H1 (cell line): ENCODE data around the gene ZNF423. TPM values are rescaled to one million over a fixed set of nuclear protein-coding genes. Genes with fewer than 3 reads are reported as not detected.
A peak's percentile ranks its signal among the peaks of the same experiment; 100 is the strongest.

Experiments used
- CTCF ChIA-PET: fragments of 300-600 bp; sonication (Branson Sonifier 250); formaldehyde crosslinking; loops from one replicate; lab custom pipeline; 2021; ENCODE audit not compliant: partially characterized antibody; lab: Charles Lee
- POLR2A ChIA-PET: fragments of 300-600 bp; sonication (Branson Sonifier 250); formaldehyde crosslinking; loops from one replicate; lab custom pipeline; 2021; ENCODE audit warnings: inconsistent platforms; ENCODE audit not compliant: partially characterized antibody; lab: Charles Lee
- DNase-seq, 2 experiments: peaks; one replicate each; pipeline versions ENCODE4 v3.0.0 to v3.0.0-alpha.2; 2010 to 2022; ENCODE audit warnings: low spot score in 2 of 2, low read depth in 1 of 2, mixed read lengths in 1 of 2
- FAIRE-seq: peaks from 2 replicates; lab custom pipeline; 2011; peaks lifted over from hg19 to GRCh38; lab: Jason Lieb, UNC
- H2AFZ ChIP-seq: 2 replicates; pipeline ENCODE4 v1.8.1; 2012; ENCODE audit warnings: low read length, inconsistent platforms
- H2AK5ac ChIP-seq: 2 replicates; pipeline ENCODE4 v1.6.1; 2013; ENCODE audit warnings: low read depth, low read length
- H2BK120ac ChIP-seq: replicated peaks from 2 replicates; pipeline ENCODE3; 2013; ENCODE audit warnings: low read depth, low read length, inconsistent platforms
- H2BK12ac ChIP-seq: 2 replicates; pipeline ENCODE4 v1.6.1; 2013; ENCODE audit warnings: low read depth, low read length
- H2BK15ac ChIP-seq: 2 replicates; pipeline ENCODE4 v1.6.1; 2013; ENCODE audit warnings: low read length
- H2BK20ac ChIP-seq: 2 replicates; pipeline ENCODE4 v1.6.1; 2013; ENCODE audit warnings: low read length
- H2BK5ac ChIP-seq: 2 replicates; pipeline ENCODE4 v1.6.1; 2013; ENCODE audit warnings: low read depth, low read length
- H3K14ac ChIP-seq: 2 replicates; pipeline ENCODE4 v1.6.1; 2013; ENCODE audit warnings: inconsistent platforms; ENCODE audit not compliant: insufficient read length
- H3K18ac ChIP-seq: 2 replicates; pipeline ENCODE4 v1.6.1; 2013; ENCODE audit warnings: low read length; ENCODE audit errors: extremely low read depth
- H3K23ac ChIP-seq: 2 replicates; pipeline ENCODE4 v1.6.1; 2013; ENCODE audit warnings: inconsistent platforms; ENCODE audit not compliant: insufficient read length
- H3K23me2 ChIP-seq: 2 replicates; pipeline ENCODE4 v1.6.1; 2013; ENCODE audit warnings: low read depth, low read length
- H3K27ac ChIP-seq: 2 replicates; pipeline ENCODE4 v1.6.1; 2011; ENCODE audit warnings: low read depth, low read length, inconsistent platforms
- H3K27me3 ChIP-seq, 4 experiments: replicated peaks in 1 of 4; 1 replicate in 1 of 4; 2 replicates in 3 of 4; pipeline versions ENCODE4 v1.6.1 to v1.8.1; 2011 to 2013; ENCODE audit warnings: low read length in 3 of 4, mild to moderate bottlenecking in 3 of 4, inconsistent platforms in 2 of 4, mixed read lengths in 2 of 4, moderate library complexity in 1 of 4; ENCODE audit not compliant: control insufficient read depth in 3 of 4, insufficient read depth in 3 of 4; ENCODE audit errors: extremely low read depth in 1 of 4
- H3K36me3 ChIP-seq, 4 experiments: 2 replicates each; pipeline versions ENCODE4 v1.6.1 to v1.8.1; 2011 to 2013; ENCODE audit warnings: mild to moderate bottlenecking in 4 of 4, low read length in 3 of 4, moderate library complexity in 2 of 4, control low read depth in 1 of 4, inconsistent platforms in 1 of 4; ENCODE audit not compliant: insufficient read depth in 4 of 4, control insufficient read depth in 2 of 4
- H3K4ac ChIP-seq: replicated peaks from 2 replicates; pipeline ENCODE3; 2013; ENCODE audit warnings: low read length, low read depth, mixed read lengths, inconsistent platforms; ENCODE audit not compliant: insufficient read length
- H3K4me1 ChIP-seq, 4 experiments: replicated peaks in 1 of 4; 1 replicate in 1 of 4; 2 replicates in 3 of 4; pipeline versions ENCODE4 v1.6.1 to v1.8.1; 2011 to 2013; ENCODE audit warnings: low read length in 3 of 4, inconsistent platforms in 2 of 4, mixed read lengths in 1 of 4; ENCODE audit not compliant: insufficient read depth in 4 of 4, control insufficient read depth in 3 of 4
- H3K4me2 ChIP-seq, 2 experiments: 2 replicates each; pipeline versions ENCODE4 v1.6.1 to v1.8.1; 2011 to 2013; ENCODE audit warnings: low read depth in 2 of 2, low read length in 2 of 2, control low read depth in 1 of 2, inconsistent platforms in 1 of 2, mild to moderate bottlenecking in 1 of 2; ENCODE audit not compliant: insufficient read depth in 1 of 2
- H3K4me3 ChIP-seq, 4 experiments: fragments of 200-600, 300-600 bp in 1 of 4; sonication (generic), shearing (Covaris generic), sonication (Bioruptor Twin) in 1 of 4; 2 replicates each; pipeline versions ENCODE4 v1.5.1 to v1.8.1; 2011 to 2016; ENCODE audit warnings: low read length in 4 of 4, low read depth in 3 of 4, control low read depth in 2 of 4, inconsistent platforms in 2 of 4, mild to moderate bottlenecking in 2 of 4, mixed read lengths in 1 of 4, moderate library complexity in 1 of 4; ENCODE audit not compliant: insufficient read depth in 2 of 4; ENCODE audit errors: extremely low read depth in 1 of 4
- H3K56ac ChIP-seq: replicated peaks from 2 replicates; pipeline ENCODE3; 2013; ENCODE audit warnings: low read depth, mild to moderate bottlenecking, mixed read lengths, low read length, inconsistent platforms; ENCODE audit not compliant: insufficient read length
- H3K79me1 ChIP-seq: 2 replicates; pipeline ENCODE4 v1.6.1; 2013; ENCODE audit warnings: low read depth, low read length, control low read depth
- H3K79me2 ChIP-seq, 2 experiments: 2 replicates each; pipeline versions ENCODE4 v1.6.1 to v1.8.1; 2012 to 2013; ENCODE audit warnings: low read length in 2 of 2, mild to moderate bottlenecking in 2 of 2, inconsistent platforms in 1 of 2; ENCODE audit not compliant: insufficient read depth in 2 of 2, control insufficient read depth in 1 of 2
- H3K9ac ChIP-seq, 4 experiments: replicated peaks in 1 of 4; 1 replicate in 1 of 4; 2 replicates in 3 of 4; pipeline versions ENCODE4 v1.6.1 to v1.8.1; 2011 to 2013; ENCODE audit warnings: low read depth in 3 of 4, low read length in 3 of 4, control low read depth in 2 of 4, mild to moderate bottlenecking in 2 of 4, moderate library complexity in 2 of 4, inconsistent platforms in 1 of 4; ENCODE audit errors: extremely low read depth in 1 of 4
- H3K9me3 ChIP-seq, 2 experiments: 2 replicates each; pipeline versions ENCODE4 v1.6.1 to v1.8.1; 2012 to 2013; ENCODE audit warnings: mild to moderate bottlenecking in 2 of 2, moderate library complexity in 2 of 2, control low read depth in 1 of 2, inconsistent platforms in 1 of 2, low read depth in 1 of 2, low read length in 1 of 2, mixed read lengths in 1 of 2; ENCODE audit not compliant: insufficient read depth in 2 of 2
- H4K20me1 ChIP-seq, 2 experiments: replicated peaks in 1 of 2; 2 replicates each; pipeline versions ENCODE3 to v1.8.1; 2011 to 2013; ENCODE audit warnings: inconsistent platforms in 2 of 2, low read length in 2 of 2, mild to moderate bottlenecking in 1 of 2; ENCODE audit not compliant: insufficient read depth in 2 of 2, control insufficient read depth in 1 of 2
- H4K5ac ChIP-seq: 2 replicates; pipeline ENCODE4 v1.6.1; 2013; ENCODE audit warnings: low read length, low read depth, mixed read lengths, inconsistent platforms; ENCODE audit not compliant: insufficient read length
- H4K8ac ChIP-seq: 2 replicates; pipeline ENCODE4 v1.8.0; 2013; ENCODE audit warnings: mild to moderate bottlenecking, moderate library complexity, low read length, inconsistent platforms; ENCODE audit not compliant: insufficient read depth; ENCODE audit errors: extremely low read depth
- H4K91ac ChIP-seq: replicated peaks from 2 replicates; pipeline ENCODE3; 2013; ENCODE audit warnings: low read length, mixed read lengths, inconsistent platforms; ENCODE audit not compliant: insufficient read length
- CBX5 ChIP-seq: fragments of 300-800, 300-1000 bp; sonication (generic); IDR thresholded peaks from 2 replicates; pipeline ENCODE4 v1.7.1; 2016; ENCODE audit warnings: antibody characterized with exemption, low read length, low read depth
- WGBS, 2 experiments: shearing (Covaris generic) in 1 of 2; methylation state at CpG; one replicate each; pipeline versions ENCODE4 v1.1.6 to v1.1.7; 2013 to 2015; ENCODE audit warnings: low lambda C conversion rate in 2 of 2, mixed read lengths in 2 of 2, inconsistent platforms in 1 of 2, low coverage in 1 of 2, missing lambda C conversion rate in 1 of 2; ENCODE audit not compliant: insufficient replicate concordance in 2 of 2, insufficient coverage in 1 of 2, insufficient read length in 1 of 2; ENCODE audit errors: extremely low coverage in 1 of 2, missing lambda C conversion rate in 1 of 2; 5-methylcytosine and 5-hydroxymethylcytosine counted together
- polyA plus RNA-seq, 7 experiments: library from polyadenylated mRNA; depleted of rRNA in 3 of 7; stranded (reverse) in 5 of 7; unstranded in 2 of 7; fragments of >200 nt in 5 of 7; fragments of 200-250 nt in 2 of 7; gene quantifications; 1 replicate in 5 of 7; 2 replicates in 1 of 7; 4 replicates in 1 of 7; pipeline versions ENCODE4 v1.2.1 to v1.2.3, GENCODE V29; 2011 to 2013; ENCODE audit warnings: missing spikeins in 2 of 7, mixed read lengths in 2 of 7
- total RNA-seq: library from RNA; stranded (reverse); fragmentation: NEBNext Ultra II Directional; extraction: Animal tissue kit (Norgen Biotek cat#: 25700); gene quantifications from 2 replicates; pipeline ENCODE4 v1.2.1, GENCODE V29; 2021

The ZNF423 gene
- total and polyA plus RNA-seq, 2 of the 8 experiments (the other 6 are each of a cell fraction or from before 2014, with no cell fraction given): 38.2 to 52.3 TPM

DNA sequence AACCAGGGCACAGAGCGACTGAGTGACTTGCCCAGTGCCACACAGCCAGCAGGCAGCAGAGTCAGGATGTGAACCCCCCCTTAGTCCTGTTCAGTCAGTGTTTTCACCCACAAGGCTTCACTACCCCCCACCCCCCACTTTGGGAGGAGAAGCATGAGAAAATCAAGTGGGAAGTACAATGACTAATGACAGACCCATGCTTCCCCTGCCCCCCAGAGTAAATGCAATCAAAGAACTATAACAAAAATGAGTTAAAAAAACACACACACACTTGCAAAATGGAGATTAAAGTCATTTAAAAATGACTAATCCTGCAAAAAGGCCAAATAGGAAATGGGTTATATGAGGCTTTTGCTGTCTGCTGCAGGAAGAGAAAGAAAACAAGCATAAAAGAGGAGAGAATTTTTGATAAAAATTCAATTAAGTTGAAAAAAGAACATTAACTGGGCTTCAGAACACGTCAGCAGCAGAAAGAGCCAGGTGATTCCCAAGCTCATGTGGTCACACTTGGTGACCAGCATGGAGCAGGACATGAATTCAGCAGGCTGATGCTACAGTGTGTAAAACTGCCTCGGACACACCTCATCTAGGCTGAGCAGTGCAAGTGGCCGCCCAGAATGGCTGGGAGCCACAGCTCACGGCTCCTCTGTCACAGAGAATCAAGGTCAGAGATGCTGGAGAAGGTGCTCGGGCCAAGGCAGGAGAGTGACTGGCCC, 212.3 kb downstream of the ZNF423 start:
- Histone ChIP-seq H3K9ac (no peak overlapping the region), H4K91ac (peak overlapping the region; percentile 40), H3K4me3 (no peak overlapping the region), H2BK15ac (peak overlapping the region; percentile 31; the same call in 1 of the 2 replicates), H2AFZ (no peak overlapping the region), H3K18ac (peak overlapping the region; percentile 51; the same call in 1 of the 2 replicates), H3K23ac (no peak overlapping the region), H3K79me2 (peaks cover 3 to 5% of the 10 kb centered on the region in 2 experiments; a peak in 2 of 4 replicates), H2AK5ac (0 out of 2 replicates have a peak overlapping the region, but pooled peaks have one; percentile 11), H2BK120ac (peak overlapping the region; percentile 18), H4K8ac (peak overlapping the region; percentile 39; the same call in 1 of the 2 replicates), H3K4ac (no peak overlapping the region), H3K9me3 (peaks cover 7 to 10% of the 10 kb centered on the region in 2 experiments), H3K79me1 (no peaks in the 10 kb centered on the region), H4K20me1 (peaks cover 0 to 9% of the 10 kb centered on the region in 2 experiments), H3K4me1 (peaks cover 8 to 38% (median 27%) of the 10 kb centered on the region in 4 experiments), H2BK20ac (no peak overlapping the region), H3K4me2 (no peak overlapping the region), H3K27me3 (no peaks in the 10 kb centered on the region), H3K36me3 (peaks cover 0 to 8% (median 2%) of the 10 kb centered on the region in 4 experiments; a peak in 2 of 8 replicates), H3K27ac (no peak overlapping the region), H3K14ac (no peak overlapping the region), H2BK12ac (no peak overlapping the region), H3K23me2 (0 out of 2 replicates have a peak, but pooled peaks cover 2% of the 10 kb centered on the region), H3K56ac (no peak overlapping the region), H4K5ac (no peak overlapping the region), H2BK5ac (peak overlapping the region; percentile 53; the same call in 1 of the 2 replicates)
- CTCF ChIA-PET: interaction anchor here (0.7 to 3.6 kb wide), 17 partner anchors 9 to 278 kb away, joined by 3 to 12 read pairs (median 4); no protein-coding TSS in a partner anchor
- 82% methylated on average over 6 of the region's 6 CpGs; no CpG with 5 or more reads in 1 of the 2 experiments for WGBS, 2 experiments
- TF ChIP-seq CBX5: no peak
- FAIRE-seq: no peak
- POLR2A ChIA-PET: no interaction called here
- no peak for DNase-seq
